Measurements from ENCODE around the gene CHRNA4. TPM values are rescaled to one million over a fixed set of nuclear protein-coding genes. Genes with fewer than 3 reads are reported as not detected.
"Not testable (repeated sequence)": the region's sequence is repeated elsewhere in the genome, so short reads cannot be mapped to it uniquely, and the experiment has no call there.

Gene CHRNA4
- polyA plus RNA-seq, 3 donors, result not detected

DNA sequence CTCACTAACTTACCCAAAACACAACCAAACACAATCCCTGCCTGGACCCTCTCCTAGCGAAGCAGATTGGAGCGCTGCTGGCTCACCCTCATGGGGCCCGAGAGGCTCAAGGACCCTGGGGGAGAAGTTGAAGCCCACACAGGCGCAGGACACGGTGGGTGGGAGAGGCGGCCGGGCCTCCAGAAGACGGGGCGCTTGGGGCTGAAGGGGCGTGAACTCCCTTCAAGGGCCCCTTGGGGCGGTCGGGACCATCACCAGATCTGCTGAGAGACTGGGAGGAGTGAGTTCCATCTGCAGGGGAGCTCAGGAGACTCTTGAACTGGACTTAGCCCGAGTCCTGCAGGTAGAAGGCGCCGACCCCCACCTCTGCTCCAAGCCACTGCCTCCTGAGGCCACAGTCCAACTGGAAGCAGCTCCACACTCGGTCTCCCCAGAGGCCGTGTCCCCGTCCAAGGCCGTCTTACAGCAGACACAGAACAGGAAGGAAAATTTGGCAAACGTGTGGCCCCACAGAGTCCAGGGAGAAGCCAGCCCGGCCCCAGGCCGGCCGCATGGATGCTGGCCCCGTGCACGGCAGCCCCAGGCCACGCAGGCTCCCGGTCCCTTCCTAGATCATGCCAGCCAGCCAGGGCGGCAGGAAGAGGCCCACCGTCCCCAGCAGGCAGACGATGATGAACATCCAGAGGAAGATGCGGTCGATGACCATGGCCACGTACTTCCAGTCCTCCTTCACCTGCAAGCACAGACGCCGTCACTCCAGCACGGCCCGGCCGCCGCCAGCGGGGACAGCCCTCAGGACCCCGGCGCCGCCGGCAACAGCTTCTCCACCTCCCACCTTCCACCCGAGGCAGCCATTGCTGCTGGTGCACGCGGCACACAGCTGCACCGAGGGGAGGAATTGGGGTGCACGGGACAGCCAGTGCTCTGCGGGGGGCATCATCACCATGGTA, 14.7 kb downstream of the CHRNA4 start:
- H3K27ac ChIP-seq (ENCODE audit: low read depth, low read length), result no peak overlapping the region
- WGBS, 3 donors, result 58 to 67% (median 61%) methylated on average over 46 to 50 of the region's 50 CpGs

DNA sequence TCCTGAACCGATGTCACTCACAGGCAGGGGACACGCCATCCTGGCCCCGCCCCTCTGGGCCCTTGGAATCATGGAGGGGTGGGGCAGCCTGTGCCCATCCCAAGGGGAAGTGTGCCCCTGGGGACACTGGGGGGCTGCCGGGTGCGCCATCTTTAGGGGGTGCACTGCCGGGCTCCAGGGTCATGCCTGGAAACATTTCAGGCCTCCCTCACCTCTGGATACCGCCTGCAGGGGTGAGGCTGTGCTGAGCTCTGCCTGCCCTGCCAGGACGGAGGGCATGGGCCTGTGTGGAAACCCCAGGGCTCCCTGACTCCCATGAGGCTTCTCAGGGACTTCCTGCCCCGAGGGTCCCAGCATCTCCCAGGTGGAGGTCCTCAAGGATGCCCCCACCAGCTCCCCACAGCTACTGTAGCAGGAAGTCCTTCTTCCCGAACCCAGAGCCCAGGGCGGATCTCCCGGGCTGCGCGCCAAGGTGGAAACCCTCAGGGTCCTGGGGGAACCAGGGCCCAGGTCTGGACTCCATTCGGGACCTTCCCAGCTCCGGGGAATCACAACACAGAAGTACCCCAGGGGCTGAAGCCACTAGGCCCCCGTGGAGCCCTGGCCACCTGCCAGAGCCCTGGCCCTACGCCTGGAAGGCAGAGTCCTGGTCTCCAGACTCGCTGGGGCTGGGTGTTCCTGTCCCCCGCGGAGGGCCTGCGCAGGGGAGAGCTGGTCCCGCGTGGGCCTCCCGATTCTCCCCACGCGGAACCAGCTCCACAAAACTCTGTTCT, 15.6 kb downstream of the CHRNA4 start:
- no peak overlapping the region for H3K27ac ChIP-seq (ENCODE audit: low read depth, low read length)
- 38 to 62% (median 56%) methylated on average over 26 to 27 of the region's 27 CpGs for WGBS, 3 donors

DNA sequence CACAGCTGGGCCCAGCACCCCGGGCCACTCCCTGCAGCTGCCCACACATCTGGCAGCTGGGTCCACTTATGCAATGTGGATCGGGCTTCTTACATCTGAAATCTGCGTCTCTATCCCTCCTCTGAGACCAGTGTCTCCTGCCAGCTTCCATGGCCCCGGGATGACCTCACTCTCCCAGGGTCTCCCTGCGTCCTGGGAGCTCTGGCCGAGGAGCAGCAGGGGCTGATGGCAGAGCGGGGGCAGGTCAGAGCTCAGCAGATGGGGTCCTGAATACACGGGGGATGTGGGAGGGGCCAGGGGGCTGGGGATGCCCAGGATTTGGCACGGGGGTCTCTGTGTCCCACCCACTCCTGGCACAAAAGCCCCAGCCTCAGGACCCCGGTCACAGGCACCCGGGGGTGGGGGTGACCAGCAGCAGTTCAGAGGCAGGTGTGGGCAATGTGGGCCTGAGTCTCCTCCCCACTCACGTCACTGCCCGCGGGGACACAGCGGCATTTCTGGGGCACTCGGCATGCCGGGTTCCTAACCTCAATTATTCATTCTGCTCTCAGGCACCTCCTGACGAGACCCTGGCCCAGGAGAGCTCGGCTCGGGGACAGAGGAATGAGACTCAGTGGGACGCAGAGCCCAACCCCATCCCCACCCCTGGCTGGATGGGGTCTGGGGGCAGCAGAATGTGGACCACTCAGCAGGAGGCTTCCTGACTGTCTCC, 16.4 kb downstream of the CHRNA4 start:
- no peak overlapping the region for H3K27ac ChIP-seq (ENCODE audit: low read depth, low read length)

DNA sequence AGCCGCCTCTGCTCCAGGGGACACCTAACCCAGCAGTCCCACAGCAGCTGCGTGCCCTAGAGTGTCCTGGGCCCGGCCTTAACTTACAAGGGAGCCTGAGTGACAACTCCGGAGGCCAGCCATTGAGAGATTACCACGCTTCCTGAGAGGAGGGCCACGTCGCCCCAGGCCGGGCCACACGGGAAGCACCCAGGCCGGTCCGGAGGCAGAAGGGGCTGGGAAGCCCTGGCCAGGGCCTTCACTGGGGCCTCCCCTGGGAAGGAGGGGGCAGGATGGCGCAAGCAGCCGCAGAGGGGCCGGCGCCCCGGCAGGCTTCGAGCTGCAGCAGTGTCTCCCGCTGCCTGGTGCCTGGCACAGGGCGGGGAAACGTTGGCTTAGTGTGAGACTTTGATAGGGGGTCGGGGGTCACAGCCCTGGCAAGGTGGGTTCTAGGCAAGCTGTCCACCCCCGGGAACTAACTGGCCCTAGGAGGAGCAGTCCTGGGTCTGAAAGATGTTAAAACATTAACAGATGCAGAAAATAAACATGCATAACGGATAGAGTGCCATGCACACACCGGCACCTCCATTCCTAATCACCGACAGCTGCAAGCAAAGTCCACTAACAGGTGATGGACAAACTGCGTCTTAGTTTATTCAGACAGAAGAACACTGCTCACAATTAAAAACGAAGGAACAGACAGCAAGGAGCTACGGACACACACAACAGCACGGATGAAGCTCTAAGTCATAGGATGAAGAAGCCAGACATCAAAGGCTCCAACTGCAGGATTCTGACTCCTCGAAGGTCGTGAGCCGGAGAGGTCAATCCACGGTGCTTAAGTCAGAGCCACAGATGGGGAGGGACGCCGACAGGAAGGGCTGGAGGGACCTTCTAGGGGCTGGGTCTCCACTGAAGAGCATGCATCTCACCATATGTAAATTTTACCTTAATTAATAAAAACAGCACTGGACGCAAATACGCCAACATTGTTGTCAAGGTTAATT, 17.4 kb downstream of the CHRNA4 start:
- 41 to 67% (median 59%) methylated on average over 37 of the region's 37 CpGs for WGBS, 3 donors

More for the DNA sequence above, 16.4 kb downstream of the CHRNA4 start:
- 44 to 48% (median 45%) methylated on average over 19 to 21 of the region's 21 CpGs for WGBS, 3 donors

DNA sequence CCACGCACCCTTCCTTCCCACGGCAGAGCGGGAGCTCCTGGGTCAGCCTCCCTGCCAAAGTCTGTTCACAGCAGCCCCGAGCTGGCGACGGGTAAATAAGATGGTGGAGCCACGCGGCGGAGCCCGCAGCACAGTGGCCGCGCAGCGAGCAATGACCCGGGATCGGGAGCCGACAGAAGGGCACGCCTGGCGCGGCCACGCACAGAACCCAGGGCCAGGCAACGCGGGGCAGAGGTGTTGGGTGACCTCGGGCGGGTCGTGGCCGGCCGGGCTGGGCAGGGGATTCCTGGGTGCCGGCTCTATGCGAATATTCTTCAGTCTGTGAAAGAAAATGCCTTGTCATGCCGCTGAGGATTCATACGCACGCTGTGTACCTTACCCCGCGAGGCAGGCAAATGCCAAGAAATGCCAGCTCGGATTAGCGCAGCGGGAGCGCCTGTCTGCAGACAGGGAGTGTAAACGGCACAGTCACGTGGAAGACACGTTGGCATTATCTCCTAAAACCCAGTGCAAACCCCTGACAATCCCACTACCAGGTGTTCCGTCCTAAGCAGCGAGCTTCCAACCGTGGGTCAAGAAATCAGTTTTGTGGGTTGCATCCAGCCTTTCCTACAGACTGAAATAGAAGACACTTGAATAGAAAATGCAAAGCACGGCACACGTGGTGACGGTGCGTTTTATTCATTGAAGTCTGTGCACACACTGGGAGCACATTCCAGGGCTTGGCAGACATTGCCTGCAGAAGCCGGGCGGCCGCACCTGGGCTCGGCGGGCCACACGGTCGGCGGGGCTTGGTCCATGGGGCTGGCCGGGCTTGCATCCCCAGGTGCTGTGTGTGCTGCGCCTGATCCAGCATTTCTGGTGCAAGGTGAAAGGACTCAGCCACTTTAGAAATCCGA, 18.3 kb downstream of the CHRNA4 start:
- no peak overlapping the region for H3K27ac ChIP-seq (ENCODE audit: low read depth, low read length)
- 84 to 92% (median 92%) methylated on average over 59 of the region's 59 CpGs for WGBS, 3 donors

More for the DNA sequence above, 17.4 kb downstream of the CHRNA4 start:
- H3K27ac ChIP-seq (ENCODE audit: low read depth, low read length), result no peak overlapping the region

DNA sequence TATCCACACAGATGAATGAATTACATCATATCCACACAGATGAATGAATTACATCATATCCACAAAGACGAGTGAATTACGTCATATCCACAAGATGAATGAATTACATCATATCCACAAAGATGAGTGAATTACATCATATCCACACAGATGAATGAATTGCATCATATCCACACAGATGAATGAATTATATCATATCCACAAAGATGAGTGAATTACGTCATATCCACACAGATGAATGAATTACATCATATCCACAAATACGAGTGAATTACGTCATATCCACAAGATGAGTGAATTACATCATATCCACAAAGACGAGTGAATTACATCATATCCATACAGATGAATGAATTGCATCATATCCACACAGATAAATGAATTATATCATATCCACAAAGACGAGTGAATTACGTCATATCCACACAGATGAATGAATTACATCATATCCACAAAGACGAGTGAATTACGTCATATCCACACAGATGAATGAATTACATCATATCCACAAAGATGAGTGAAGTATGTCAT, 20.9 kb downstream of the CHRNA4 start:
- H3K27ac ChIP-seq (ENCODE audit: low read depth, low read length), result not testable (repeated sequence)
- 49 to 64% (median 51%) methylated on average over 10 of the region's 10 CpGs for WGBS, 3 donors

DNA sequence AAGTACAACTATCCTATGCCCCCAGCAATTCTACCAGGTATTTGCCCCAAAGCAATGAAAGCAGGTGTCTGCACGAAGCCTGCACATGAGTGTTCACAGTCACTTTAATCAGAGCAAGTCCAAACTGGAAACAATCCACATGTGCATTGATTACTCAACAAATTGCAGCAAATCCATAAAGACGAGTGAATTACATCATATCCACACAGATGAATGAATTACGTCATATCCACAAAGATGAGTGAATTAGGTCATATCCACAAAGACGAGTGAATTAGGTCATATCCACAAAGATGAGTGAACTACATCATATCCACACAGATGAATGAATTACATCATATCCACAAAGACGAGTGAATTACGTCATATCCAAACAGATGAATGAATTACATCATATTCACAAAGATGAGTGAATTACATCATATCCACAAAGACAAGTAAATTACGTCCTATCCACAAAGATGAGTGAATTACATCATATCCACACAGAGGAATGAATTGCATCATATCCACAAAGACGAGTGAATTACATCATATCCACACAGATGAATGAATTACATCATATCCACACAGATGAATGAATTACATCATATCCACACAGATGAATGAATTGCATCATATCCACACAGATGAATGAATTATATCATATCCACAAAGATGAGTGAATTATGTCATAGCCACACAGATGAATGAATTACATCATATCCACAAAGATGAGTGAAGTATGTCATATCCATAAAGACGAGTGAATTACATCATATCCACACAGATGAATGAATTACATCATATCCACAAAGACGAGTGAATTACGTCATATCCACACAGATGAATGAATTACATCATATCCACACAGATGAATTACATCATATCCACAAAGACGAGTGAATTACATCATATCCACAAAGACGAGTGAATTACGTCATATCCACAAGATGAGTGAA, 21.7 kb downstream of the CHRNA4 start:
- not testable (repeated sequence) for H3K27ac ChIP-seq (ENCODE audit: low read depth, low read length)
- 52 to 55% (median 54%) methylated on average over 14 of the region's 14 CpGs for WGBS, 3 donors

DNA sequence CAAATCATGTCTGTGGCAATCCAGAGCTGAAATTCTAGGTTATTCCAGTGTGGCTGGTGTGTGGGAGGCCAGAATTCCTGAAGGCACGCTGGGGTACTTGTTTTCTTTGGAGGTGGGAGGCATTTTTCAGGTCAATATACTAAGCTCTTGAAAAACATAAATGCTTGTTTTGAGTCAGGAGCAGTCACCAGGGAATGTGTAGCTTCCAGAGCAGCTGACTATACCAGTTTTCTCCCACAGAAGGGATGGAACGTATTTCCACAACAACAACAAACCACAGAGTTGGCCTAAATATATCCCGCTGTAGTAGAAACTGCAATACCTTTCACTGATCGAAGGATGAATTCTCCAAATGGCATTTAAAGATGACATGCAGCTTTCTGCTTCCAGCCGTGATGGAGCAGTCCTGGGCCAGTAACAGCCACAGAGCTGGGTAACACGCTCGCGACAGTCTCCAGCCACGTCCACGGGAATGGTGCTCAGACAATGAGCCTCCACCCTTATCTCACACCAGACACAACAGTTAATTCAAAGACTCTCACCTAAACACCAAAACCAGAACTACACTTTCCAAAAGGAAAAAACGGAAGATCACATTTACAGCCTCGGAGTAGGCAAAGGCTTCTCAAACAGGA, 23.2 kb downstream of the CHRNA4 start:
- 50 to 77% (median 76%) methylated on average over 12 of the region's 12 CpGs for WGBS, 3 donors
- H3K27ac ChIP-seq (ENCODE audit: low read depth, low read length), result no peak overlapping the region

DNA sequence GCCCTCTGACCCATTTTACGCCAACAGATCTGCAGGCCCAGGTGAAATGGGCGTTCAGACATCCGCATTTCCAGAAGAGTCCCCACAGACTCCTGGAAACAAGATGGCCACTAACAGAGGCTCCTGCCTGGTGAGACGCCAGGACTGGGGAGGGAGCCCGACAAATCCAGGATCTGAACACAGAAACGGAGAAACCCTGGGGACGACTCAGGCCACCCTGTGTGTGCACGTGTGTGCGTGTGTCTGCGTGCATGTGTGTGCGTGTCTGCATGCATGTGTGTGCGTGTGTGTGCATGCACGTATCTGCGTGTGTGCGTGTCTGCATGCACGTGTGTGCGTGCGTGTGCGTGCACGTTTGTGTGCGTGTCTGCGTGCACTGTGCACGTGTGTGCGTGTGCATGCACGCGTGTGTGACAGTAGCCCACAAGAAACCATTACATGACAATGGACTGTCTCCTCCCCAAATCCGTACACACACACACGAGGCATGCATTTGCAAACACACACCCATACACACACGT, 24.9 kb downstream of the CHRNA4 start:
- 84 to 94% (median 91%) methylated on average over 29 of the region's 29 CpGs for WGBS, 3 donors
- no peak overlapping the region for H3K27ac ChIP-seq (ENCODE audit: low read depth, low read length)

DNA sequence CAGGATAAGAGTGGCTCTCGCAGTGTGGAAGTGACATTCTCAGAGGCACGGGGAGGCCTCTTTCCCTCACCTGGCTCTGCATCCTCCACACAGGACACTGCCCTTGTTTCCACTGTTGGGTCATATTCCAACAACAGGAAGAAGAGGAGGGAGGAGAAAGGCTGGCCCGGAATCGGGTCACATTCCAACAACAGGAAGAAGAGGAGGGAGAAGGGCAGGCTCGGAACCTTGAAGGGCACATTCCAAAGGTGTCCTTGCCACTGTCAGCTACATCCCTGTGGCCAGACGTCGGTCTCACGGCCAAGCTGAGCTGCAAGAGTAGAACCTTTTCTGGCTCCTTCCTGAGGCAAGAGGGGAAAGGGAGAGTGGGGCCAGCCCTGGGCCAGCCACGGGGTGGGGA, 25.4 kb downstream of the CHRNA4 start:
- no peak overlapping the region for H3K27ac ChIP-seq (ENCODE audit: low read depth, low read length)
- 38 to 48% (median 45%) methylated on average over 9 of the region's 9 CpGs for WGBS, 3 donors

DNA sequence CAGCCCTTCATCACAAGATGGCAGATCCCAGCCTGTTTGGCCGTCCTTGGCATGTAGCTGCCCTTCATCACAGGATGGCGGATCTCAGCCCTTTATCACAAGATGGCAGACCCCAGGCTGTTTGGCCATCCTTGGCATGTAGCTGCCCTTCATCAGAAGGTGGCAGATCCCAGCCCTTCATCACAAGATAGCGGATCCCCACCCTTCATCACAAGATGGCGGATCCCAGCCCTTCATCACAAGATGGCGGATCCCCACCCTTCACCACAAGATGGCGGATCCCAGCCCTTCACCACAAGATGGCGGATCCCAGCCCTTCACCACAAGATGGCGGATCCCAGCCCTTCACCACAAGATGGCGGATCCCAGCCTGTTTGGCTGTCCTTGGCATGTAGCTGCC, 26.1 kb downstream of the CHRNA4 start:
- not testable (repeated sequence) for H3K27ac ChIP-seq (ENCODE audit: low read depth, low read length)
- WGBS, 3 donors, result 86 to 96% (median 96%) methylated on average over 7 to 9 of the region's 9 CpGs

DNA sequence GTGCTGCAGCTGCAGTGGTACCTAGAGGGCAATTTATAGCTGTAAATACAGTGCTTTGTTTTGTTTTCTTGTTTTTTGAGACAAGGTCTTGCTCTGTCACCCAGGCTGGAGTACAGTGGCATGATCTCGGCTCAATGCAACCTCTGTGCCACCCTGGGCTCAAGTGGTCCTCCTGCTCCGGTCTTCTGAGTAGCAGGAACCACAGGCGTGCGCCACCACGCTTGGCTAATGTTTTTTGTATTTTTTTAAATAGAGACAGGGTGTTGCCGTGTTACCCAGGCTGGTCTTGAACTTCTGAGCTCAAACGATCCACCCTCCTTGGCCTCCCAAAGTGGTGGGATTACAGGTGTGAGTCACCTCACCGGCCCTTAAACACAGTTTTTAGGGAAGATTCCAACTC, 26.8 kb downstream of the CHRNA4 start:
- WGBS, 3 donors, result 82 to 83% (median 83%) methylated on average over 8 of the region's 8 CpGs
- H3K27ac ChIP-seq (ENCODE audit: low read depth, low read length), result no peak overlapping the region

DNA sequence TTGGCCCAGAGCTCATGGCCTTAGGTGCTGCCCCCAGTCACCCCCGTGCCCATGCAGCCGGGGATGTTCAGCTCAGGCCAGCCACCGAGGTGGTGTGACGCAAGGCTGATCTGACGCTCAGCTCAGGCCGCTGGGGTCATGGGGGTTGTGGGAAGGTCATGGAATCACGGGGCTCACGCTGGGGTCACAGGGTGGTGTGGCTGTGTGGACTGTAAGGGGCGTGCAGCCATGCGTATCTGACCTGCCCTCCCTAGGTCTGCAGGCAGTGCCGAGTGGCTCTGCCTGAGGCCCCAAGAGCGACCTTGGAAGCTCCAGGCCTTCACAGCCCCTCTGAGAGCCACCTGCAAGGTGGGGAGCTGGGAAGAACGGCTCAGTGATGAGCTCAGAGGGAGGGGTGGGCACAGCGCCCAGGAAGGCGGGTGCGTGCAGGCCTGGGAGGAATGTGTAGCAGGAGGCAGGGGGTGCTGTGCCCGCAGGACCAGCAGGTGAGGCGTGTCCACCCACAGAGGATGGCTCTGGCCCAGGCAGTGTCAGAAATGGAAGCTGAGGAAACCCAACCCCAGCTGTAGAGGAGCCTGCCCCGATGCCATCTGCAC, 27.8 kb downstream of the CHRNA4 start:
- no peak overlapping the region for H3K27ac ChIP-seq (ENCODE audit: low read depth, low read length)
- 72 to 84% (median 81%) methylated on average over 18 to 19 of the region's 19 CpGs for WGBS, 3 donors

DNA sequence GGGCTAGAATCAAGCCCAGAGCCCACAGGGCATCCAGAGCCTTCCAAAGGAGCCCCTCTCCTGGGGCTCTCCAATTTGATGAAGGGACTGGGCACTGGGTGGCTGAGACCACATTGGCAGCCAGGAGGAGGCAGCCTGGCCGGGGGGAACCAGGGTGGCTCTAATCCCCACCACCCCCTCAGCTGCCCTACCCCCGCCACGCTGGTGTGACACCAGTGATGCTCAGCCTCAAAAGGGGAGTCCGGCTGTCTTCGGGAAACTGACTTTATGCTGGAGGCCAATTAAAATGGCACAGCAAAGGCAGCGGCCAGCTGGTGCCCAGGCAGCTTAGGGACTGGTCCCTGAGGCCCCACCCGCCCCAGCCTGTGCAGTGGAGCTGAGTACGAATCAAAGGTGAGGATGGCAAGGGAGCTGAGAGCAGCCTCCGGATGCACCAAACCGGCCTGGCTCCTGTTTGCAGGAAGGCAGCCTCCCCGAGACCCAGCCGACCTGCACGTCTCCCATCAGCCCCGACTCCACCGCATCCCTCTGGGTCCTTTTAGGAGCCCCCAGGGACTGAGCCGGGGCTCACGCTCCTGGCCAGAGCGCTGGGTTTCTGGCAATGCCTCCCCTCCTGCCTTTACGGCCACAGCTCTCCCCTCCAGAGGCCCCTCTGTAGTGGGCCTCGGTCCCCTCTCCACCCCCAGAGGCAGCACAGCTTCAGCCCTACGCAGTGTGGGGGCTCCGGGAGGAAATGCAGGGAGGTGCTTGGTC, 28.5 kb downstream of the CHRNA4 start:
- no peak overlapping the region for H3K27ac ChIP-seq (ENCODE audit: low read depth, low read length)
- 80 to 87% (median 83%) methylated on average over 22 of the region's 22 CpGs for WGBS, 3 donors

Data from adipose tissue (tissue), 3 donors.